Liver (tissue), 3 donors: Measurements from ENCODE around the gene EXOC3L2.

Experiments
- ATF3 ChIP-seq: IDR thresholded peaks from 2 replicates; pipeline ENCODE4 v1.6.1; 2016; ENCODE audit warnings: antibody characterized with exemption
- CTCF ChIP-seq: fragments of 150-350 bp; IDR thresholded peaks from 2 replicates; pipeline ENCODE4 v1.5.1; 2017; ENCODE audit warnings: improper control_type of control experiment, low read depth, low read length; ENCODE audit not compliant: missing input control
- EGR1 ChIP-seq, 2 donors: IDR thresholded peaks; 2 replicates each; pipeline ENCODE4 v1.6.1; 2016 to 2018; ENCODE audit warnings: antibody characterized with exemption in 2 of 2, low read depth in 2 of 2
- GABPA ChIP-seq, 2 donors: IDR thresholded peaks in 1 of 2; conservative IDR thresholded peaks in 1 of 2; 2 replicates each; pipeline ENCODE4 v1.6.1; 2016; ENCODE audit warnings: antibody characterized with exemption in 2 of 2, mild to moderate bottlenecking in 1 of 2, moderate library complexity in 1 of 2
- JUND ChIP-seq, 2 donors: IDR thresholded peaks; 2 replicates each; pipeline ENCODE4 v1.6.1; 2016; ENCODE audit warnings: antibody characterized with exemption in 2 of 2
- MAX ChIP-seq: IDR thresholded peaks from 2 replicates; pipeline ENCODE4 v1.6.1; 2016; ENCODE audit warnings: antibody characterized with exemption
- RAD21 ChIP-seq, 2 donors: IDR thresholded peaks; 2 replicates each; pipeline ENCODE4 v1.6.1; 2016; ENCODE audit warnings: antibody characterized with exemption in 2 of 2, mild to moderate bottlenecking in 2 of 2
- SP1 ChIP-seq: IDR thresholded peaks from 2 replicates; pipeline ENCODE4 v1.6.1; 2018; ENCODE audit warnings: antibody characterized with exemption, mild to moderate bottlenecking
- TAF1 ChIP-seq: conservative IDR thresholded peaks from 2 replicates; pipeline ENCODE4 v1.6.1; 2016; ENCODE audit warnings: antibody characterized with exemption, mild to moderate bottlenecking
- YY1 ChIP-seq: IDR thresholded peaks from 2 replicates; pipeline ENCODE4 v1.6.1; 2016; ENCODE audit warnings: antibody characterized with exemption, mild to moderate bottlenecking
- TF ChIP-seq, protein P1 (sequence below): IDR thresholded peaks from 2 replicates; pipeline ENCODE4 v1.6.1; 2016; ENCODE audit warnings: antibody characterized with exemption, mild to moderate bottlenecking
- TF ChIP-seq, protein P2 (sequence below): IDR thresholded peaks from 2 replicates; pipeline ENCODE4 v1.6.1; 2016; ENCODE audit warnings: antibody characterized with exemption
- donor health status: healthy.
- donor health status: healthy.

DNA sequence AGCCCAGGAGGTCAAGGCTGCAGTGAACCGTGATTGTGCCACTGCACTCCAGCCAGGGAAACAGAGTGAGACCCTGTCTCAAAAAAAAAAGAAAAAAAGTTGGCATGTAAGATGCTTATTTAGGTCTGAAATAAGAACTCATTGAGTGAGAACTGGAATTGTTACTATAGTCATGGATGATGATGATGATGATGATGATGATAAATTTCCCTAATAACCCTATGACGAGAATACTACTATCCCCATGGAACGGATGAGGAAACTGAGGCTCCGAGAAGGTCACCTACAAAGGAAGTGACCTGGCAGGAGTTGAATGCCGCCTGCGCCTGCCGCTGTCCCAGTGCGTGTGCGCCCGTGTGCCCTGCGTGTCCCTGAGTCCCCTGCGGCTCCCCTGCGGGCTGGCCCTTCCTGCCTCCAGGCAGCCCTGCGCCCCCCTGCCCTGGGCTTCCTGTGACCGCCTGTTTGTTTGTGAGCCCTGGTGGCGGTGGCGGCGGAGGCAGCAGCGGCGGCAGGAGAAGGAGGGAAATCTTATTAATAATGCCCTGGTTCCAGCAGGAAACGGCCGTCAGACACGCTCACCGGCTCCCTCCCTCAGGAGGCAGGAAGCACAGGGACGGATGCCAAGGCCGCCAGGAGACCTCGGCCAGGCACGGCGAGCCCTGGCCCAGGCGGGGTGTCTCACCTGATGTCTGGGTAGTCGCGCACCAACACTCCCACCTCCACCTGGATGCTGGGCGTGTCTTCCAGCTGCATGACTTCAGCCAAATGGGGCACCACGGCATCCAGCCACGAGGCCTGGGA is 29.6 kb downstream of the EXOC3L2 start:
- no peak for TF ChIP-seq CTCF
- TF ChIP-seq RAD21 (IDR thresholded peaks at IDR 0.05): no peak
- TF ChIP-seq, protein P1, sequence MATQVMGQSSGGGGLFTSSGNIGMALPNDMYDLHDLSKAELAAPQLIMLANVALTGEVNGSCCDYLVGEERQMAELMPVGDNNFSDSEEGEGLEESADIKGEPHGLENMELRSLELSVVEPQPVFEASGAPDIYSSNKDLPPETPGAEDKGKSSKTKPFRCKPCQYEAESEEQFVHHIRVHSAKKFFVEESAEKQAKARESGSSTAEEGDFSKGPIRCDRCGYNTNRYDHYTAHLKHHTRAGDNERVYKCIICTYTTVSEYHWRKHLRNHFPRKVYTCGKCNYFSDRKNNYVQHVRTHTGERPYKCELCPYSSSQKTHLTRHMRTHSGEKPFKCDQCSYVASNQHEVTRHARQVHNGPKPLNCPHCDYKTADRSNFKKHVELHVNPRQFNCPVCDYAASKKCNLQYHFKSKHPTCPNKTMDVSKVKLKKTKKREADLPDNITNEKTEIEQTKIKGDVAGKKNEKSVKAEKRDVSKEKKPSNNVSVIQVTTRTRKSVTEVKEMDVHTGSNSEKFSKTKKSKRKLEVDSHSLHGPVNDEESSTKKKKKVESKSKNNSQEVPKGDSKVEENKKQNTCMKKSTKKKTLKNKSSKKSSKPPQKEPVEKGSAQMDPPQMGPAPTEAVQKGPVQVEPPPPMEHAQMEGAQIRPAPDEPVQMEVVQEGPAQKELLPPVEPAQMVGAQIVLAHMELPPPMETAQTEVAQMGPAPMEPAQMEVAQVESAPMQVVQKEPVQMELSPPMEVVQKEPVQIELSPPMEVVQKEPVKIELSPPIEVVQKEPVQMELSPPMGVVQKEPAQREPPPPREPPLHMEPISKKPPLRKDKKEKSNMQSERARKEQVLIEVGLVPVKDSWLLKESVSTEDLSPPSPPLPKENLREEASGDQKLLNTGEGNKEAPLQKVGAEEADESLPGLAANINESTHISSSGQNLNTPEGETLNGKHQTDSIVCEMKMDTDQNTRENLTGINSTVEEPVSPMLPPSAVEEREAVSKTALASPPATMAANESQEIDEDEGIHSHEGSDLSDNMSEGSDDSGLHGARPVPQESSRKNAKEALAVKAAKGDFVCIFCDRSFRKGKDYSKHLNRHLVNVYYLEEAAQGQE: no peak
- no peak for TF ChIP-seq EGR1 (IDR thresholded peaks at IDR 0.05; ENCODE audit: low read depth in 2 of 2)
- TF ChIP-seq ATF3: no peak
- TF ChIP-seq GABPA (IDR thresholded peaks at IDR 0.05 in 1 of 2, conservative IDR thresholded peaks at IDR 0.05 in 1 of 2): no peak
- TF ChIP-seq JUND (IDR thresholded peaks at IDR 0.05): no peak
- no peak for TF ChIP-seq MAX
- no peak for TF ChIP-seq TAF1
- no peak for TF ChIP-seq SP1
- TF ChIP-seq, protein P2, sequence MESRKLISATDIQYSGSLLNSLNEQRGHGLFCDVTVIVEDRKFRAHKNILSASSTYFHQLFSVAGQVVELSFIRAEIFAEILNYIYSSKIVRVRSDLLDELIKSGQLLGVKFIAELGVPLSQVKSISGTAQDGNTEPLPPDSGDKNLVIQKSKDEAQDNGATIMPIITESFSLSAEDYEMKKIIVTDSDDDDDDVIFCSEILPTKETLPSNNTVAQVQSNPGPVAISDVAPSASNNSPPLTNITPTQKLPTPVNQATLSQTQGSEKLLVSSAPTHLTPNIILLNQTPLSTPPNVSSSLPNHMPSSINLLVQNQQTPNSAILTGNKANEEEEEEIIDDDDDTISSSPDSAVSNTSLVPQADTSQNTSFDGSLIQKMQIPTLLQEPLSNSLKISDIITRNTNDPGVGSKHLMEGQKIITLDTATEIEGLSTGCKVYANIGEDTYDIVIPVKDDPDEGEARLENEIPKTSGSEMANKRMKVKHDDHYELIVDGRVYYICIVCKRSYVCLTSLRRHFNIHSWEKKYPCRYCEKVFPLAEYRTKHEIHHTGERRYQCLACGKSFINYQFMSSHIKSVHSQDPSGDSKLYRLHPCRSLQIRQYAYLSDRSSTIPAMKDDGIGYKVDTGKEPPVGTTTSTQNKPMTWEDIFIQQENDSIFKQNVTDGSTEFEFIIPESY: no peak
- TF ChIP-seq YY1: no peak
